NB4 (cell line): ENCODE data around the gene PPT2.

Experiments used
- MAX ChIP-seq: IDR thresholded peaks from 2 replicates; pipeline ENCODE4 v1.6.1; 2011; ENCODE audit warnings: low read depth, low read length
- MYC ChIP-seq: IDR thresholded peaks from 2 replicates; pipeline ENCODE4 v1.6.1; 2011; ENCODE audit warnings: low read depth, low read length
- POLR2A ChIP-seq: IDR thresholded peaks from 2 replicates; pipeline ENCODE4 v1.6.1; 2011; ENCODE audit warnings: mild to moderate bottlenecking; ENCODE audit not compliant: insufficient read length; ENCODE audit errors: extremely low read depth
- TF ChIP-seq, protein P1 (sequence below): IDR thresholded peaks from one replicate; pipeline ENCODE4 v1.5.1; 2012; ENCODE audit warnings: low read depth, low read length

DNA sequence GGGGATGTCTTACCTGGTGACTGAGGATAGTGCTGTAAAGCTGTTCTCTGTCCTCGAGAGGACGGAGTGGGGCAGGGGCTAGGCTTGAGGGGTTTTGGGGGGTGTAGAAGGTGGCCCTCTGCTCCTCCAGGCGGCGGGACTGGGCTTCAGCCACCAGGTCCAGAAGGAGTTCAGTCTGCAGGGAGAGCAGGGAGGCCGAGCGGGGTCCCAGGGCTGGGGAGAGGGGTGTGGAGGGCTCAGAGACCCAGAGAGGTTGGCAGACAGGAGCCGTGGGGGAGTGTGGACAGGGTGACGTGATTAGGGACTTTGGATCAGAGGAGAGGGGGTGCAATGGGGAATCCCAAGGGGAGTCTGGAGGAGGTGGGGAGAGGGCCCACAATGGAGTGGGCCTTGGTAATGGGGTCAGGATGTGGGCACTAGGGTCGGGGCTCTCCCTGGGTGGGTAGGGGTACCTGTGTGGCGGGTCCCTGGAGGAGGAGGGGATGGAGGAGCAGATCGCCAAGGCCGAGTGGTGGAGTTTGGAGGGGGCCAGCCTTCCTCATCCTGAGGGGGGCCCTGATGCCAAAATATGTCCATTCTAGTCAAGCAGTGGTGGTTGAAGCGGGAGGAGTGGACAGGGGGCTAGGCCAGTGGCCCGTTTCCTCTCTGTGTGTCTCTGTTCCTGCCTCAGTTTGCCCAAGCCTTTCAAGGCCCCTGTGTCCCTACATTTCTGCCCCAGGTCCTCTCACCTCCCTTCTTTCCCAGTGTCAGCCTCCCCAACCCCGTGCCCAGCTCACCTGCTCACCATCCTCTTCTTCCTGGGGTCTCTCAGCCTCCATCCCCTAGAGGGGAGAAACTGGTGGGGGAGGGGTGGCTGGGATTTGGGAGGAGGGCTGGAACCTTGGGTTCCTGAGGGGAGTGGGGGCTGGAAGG, 38.0 kb downstream of the PPT2 start:
- TF ChIP-seq, protein P1, sequence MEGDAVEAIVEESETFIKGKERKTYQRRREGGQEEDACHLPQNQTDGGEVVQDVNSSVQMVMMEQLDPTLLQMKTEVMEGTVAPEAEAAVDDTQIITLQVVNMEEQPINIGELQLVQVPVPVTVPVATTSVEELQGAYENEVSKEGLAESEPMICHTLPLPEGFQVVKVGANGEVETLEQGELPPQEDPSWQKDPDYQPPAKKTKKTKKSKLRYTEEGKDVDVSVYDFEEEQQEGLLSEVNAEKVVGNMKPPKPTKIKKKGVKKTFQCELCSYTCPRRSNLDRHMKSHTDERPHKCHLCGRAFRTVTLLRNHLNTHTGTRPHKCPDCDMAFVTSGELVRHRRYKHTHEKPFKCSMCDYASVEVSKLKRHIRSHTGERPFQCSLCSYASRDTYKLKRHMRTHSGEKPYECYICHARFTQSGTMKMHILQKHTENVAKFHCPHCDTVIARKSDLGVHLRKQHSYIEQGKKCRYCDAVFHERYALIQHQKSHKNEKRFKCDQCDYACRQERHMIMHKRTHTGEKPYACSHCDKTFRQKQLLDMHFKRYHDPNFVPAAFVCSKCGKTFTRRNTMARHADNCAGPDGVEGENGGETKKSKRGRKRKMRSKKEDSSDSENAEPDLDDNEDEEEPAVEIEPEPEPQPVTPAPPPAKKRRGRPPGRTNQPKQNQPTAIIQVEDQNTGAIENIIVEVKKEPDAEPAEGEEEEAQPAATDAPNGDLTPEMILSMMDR, result no peak
- TF ChIP-seq MYC (no peak), MAX (no peak), POLR2A (no peak)
